Renal cortex interstitium (tissue), 11 donors: ENCODE data around the gene CKAP5. TPM values are rescaled to one million over a fixed set of nuclear protein-coding genes. Genes with fewer than 3 reads are reported as not detected.

Source experiments
- DNase-seq, 11 donors: peaks; one replicate each; pipeline ENCODE4 v3.0.0-alpha.2; 2013; ENCODE audit warnings: low read depth in 9 of 11, low spot score in 4 of 11; ENCODE audit errors: extremely low read depth in 1 of 11
- polyA plus RNA-seq, 3 donors: library from polyadenylated mRNA; unstranded; fragments of 120-200 nt; gene quantifications; one replicate each; pipeline ENCODE4 v1.2.1, GENCODE V29; 2013; ENCODE audit not compliant: insufficient read length in 3 of 3

Gene CKAP5
- polyA plus RNA-seq, 3 donors, result 82.3 to 112 (median 108) TPM

DNA sequence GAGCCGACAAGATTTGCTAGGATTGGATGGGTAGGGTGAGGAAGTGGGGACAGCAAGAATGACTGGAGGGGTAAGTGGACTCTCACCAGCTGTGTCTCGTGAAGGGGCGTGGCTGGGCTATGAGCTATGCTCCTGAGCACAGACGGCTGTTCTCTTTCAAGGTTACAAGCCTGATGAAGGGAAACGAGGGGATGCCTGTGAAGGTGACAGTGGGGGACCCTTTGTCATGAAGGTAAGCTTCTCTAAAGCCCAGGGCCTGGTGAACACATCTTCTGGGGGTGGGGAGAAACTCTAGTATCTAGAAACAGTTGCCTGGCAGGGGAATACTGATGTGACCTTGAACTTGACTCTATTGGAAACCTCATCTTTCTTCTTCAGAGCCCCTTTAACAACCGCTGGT, 107.2 kb downstream of the CKAP5 start:
- no peak for DNase-seq

DNA sequence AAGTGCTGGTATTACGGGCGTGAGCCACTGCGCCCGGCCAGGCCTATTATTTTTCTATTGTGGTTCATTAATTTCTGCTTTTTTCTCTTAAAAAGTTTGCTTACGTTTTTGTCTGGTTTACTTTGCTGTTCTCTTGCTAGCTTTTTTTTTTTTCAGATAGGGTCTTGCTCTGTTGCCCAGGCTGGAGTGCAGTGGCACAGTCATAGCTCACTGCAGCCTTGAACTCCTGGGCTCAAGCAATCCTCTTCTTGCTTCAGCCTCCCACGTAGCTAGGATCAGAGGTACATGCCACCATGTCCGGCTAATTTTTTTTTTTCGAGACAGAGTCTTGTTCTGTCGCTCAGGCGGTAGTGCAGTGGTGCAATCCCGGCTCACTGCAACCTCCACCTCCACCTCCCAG, 108.4 kb downstream of the CKAP5 start:
- DNase-seq, result no peak

- no peak for DNase-seq
These were observed 109.5 kb downstream of the CKAP5 start for GRCh38 chr11:46736615-46737014.

GRCh38 chr11:46736146-46736545, 109.9 kb downstream of the CKAP5 start:
- no peak for DNase-seq

GRCh38 chr11:46733234-46733633, 112.8 kb downstream of the CKAP5 start:
- DNase-seq, result no peak

GRCh38 chr11:46731545-46731944, 114.5 kb downstream of the CKAP5 start:
- no peak for DNase-seq

DNA sequence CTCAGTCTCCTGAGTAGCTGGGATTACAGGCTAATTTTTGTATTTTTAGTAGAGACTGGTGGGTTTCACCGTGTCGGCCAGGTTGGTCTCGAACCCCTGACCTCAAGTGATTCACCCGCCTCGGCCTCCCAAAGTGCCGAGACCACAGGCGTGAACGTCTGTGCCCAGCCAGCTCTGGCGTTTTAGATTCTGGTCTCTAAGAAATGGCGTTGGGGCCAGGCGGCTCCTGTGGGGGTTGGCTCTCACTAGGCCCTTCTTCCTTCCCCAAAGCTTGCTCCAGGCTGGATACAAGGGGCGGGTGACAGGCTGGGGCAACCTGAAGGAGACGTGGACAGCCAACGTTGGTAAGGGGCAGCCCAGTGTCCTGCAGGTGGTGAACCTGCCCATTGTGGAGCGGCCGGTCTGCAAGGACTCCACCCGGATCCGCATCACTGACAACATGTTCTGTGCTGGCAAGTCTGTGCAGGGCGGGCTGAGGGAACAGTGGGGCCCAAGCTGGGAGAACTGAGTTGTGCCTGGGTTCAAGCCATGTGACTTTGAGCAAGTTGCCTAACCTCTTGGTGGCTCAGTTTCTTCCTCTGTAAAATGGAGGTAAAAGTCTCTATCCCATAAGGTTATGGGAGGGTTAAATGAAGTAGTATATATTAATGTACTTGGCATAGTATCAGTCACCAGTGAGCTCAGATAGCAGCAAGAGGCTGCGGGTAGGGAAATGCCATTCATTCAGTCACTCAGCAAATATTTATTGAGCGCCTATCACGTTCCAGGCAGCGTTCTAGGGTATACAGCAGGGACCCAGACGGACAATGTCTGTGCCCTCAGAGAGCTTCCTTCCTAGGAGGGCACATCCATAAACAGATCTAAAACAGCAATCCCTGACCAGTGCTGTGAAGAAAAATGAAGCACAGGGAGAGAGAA, 116.7 kb downstream of the CKAP5 start:
- DNase-seq, result no peak

- no peak for DNase-seq
These were observed 117.4 kb downstream of the CKAP5 start for GRCh38 chr11:46728659-46729040.

DNA sequence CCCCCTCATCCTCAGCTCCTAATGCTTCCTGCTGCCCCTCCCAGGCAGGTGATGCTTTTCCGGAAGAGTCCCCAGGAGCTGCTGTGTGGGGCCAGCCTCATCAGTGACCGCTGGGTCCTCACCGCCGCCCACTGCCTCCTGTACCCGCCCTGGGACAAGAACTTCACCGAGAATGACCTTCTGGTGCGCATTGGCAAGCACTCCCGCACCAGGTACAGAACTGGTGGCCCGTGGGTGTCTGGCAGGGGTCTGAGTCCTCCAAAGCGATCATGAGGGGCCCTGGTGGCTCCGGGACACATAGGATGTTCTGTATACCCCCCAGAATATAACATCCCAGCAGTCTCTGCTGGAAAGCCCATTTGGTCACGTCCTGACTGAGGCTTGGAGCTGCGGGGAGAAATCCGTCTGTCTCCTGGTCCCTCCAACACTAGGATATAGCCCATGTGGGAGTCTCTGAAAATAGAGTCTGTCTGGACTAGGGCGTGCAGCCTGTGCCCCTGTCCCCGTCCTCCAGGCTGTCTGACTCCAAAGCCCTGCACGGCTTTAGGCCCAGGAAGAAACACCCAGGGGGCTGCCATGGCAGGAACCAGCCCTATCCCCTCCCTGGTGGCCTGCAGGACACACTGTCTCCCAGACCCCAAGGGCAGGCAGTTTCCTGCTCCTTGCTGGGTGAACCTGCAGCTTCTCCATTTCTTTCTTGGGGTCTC, 118.0 kb downstream of the CKAP5 start:
- DNase-seq, result no peak

GRCh38 chr11:46726206-46726862, 119.7 kb downstream of the CKAP5 start:
- no peak for DNase-seq

DNA sequence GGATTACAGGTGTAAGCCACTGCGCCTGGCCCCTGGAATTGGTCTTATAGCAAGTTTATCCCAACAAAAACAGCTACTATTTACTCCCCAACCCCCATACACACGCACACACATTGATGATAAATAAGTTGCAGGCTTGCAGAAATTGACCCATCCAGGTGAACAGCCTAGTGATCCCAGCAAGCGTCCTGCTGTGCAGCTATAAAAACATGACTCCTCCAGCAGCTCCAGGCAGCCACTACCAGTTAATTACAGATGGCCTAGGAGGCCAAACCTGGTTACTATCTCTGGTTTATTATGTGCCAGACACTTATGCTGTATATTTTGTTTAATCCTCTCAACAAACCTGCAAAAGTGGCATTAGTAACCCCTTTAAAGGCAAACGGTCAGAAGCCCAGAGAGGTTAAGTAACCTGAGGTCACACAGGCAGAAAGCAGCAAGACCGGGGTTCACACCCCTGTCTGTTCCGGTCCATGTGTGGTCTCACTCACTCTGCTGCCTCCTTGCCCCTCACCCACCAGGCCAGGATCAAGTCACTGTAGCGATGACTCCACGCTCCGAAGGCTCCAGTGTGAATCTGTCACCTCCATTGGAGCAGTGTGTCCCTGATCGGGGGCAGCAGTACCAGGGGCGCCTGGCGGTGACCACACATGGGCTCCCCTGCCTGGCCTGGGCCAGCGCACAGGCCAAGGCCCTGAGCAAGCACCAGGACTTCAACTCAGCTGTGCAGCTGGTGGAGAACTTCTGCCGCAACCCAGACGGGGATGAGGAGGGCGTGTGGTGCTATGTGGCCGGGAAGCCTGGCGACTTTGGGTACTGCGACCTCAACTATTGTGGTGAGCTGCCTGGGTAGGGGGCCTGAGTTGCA, 120.5 kb downstream of the CKAP5 start:
- no peak for DNase-seq

- DNase-seq, result no peak
These were observed 122.0 kb downstream of the CKAP5 start for GRCh38 chr11:46724088-46724487.

DNA sequence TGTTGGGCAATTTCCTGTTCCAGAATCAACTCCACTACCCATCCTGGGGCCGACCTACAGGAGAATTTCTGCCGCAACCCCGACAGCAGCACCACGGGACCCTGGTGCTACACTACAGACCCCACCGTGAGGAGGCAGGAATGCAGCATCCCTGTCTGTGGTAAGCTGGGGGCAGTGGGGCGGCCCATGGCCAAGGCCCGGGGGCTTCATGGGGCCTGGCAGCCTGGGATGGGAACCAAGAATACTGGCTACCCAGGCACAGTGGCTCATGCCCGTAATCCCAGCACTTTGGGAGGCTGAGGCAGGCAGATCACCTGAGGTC, 122.8 kb downstream of the CKAP5 start:
- no peak for DNase-seq

DNA sequence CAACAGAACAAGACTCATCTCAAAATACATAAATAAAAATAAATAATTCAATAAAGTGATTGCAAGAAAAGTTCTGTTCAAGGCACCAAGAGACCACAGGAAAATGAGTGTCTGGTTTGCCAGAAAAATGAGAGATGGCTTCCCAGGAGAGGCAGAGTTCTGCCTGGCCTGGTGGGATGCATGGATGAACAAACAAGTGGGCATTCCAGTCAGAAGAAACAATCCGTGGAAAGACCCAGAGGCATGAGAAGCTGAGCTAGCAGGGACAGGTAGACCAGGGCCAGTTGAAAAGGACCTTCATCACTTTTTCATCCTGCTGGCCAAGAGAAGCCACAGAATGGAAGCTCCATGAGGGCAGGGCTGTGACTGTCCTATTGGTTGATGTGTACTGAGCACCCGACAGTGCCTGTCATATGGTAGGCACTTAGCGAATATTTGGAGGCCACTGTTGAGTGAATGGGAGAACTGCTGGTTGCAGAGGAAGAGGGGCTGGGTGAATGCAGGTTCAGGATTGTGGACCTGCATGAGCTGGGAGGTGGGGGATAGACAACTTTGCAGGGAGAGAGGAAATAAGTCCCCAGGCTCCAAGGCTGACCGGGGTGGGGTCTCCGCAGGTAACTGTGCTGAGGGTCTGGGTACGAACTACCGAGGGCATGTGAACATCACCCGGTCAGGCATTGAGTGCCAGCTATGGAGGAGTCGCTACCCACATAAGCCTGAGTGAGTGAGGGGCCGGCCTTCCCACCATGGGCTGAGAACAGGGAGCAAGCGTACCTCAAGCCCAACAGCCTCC, 123.3 kb downstream of the CKAP5 start:
- no peak for DNase-seq

GRCh38 chr11:46721286-46721685, 124.8 kb downstream of the CKAP5 start:
- DNase-seq, result no peak

- no peak for DNase-seq
These were observed 126.4 kb downstream of the CKAP5 start for GRCh38 chr11:46719543-46720218.

- no peak for DNase-seq
These were observed 127.0 kb downstream of the CKAP5 start, which contains the start of gene F2 for GRCh38 chr11:46719048-46719542. TSS of gene F2 (plus strand) at chr11:46719213. CDS start at chr11:46719236, 23 bp downstream.
